DOHH2 (cell line): ENCODE data around the gene SLBP.

Experiments
- H3F3A ChIP-seq: fragments of 200-600 bp; sonication (generic), shearing (Covaris generic); 2 replicates; pipeline ENCODE4 v1.6.0; 2016; ENCODE audit warnings: antibody characterized with exemption, mild to moderate bottlenecking; ENCODE audit not compliant: control insufficient read depth, insufficient read depth
- H3K27ac ChIP-seq: fragments of 200-600 bp; sonication (generic); 2 replicates; pipeline ENCODE4 v1.5.1; 2014; ENCODE audit warnings: low read depth, mild to moderate bottlenecking, low read length, moderate library complexity
- H3K27me3 ChIP-seq: fragments of 200-600 bp; sonication (generic); 2 replicates; pipeline ENCODE4 v1.6.1; 2014; ENCODE audit warnings: mild to moderate bottlenecking, low read length, mixed read lengths; ENCODE audit not compliant: control insufficient read depth
- H3K36me3 ChIP-seq: fragments of 200-600 bp; sonication (generic); 2 replicates; pipeline ENCODE4 v1.6.1; 2014; ENCODE audit warnings: mild to moderate bottlenecking, low read length, moderate library complexity, mixed read lengths; ENCODE audit not compliant: control insufficient read depth
- H3K4me1 ChIP-seq: fragments of 200-600 bp; sonication (generic); 2 replicates; pipeline ENCODE4 v1.6.1; 2014; ENCODE audit warnings: mild to moderate bottlenecking, low read length, mixed read lengths; ENCODE audit not compliant: control insufficient read depth
- H3K4me2 ChIP-seq: fragments of 200-600 bp; sonication (generic); 2 replicates; pipeline ENCODE4 v1.6.0; 2014; ENCODE audit warnings: mild to moderate bottlenecking, low read length, moderate library complexity
- H3K4me3 ChIP-seq: fragments of 200-600 bp; sonication (generic); 2 replicates; pipeline ENCODE4 v1.5.1; 2014; ENCODE audit warnings: mild to moderate bottlenecking, low read length, mixed read lengths
- H3K79me2 ChIP-seq: fragments of 200-600 bp; sonication (generic); 2 replicates; pipeline ENCODE4 v1.6.1; 2014; ENCODE audit warnings: mild to moderate bottlenecking, low read length, mixed read lengths; ENCODE audit not compliant: control insufficient read depth
- H3K9me2 ChIP-seq: fragments of 200-600 bp; sonication (generic); replicated peaks from 2 replicates; pipeline ENCODE4 v1.6.1; 2014; ENCODE audit warnings: mild to moderate bottlenecking, low read length, mixed read lengths; ENCODE audit not compliant: control insufficient read depth
- H3K9me3 ChIP-seq: fragments of 200-600 bp; sonication (generic); 2 replicates; pipeline ENCODE4 v1.6.1; 2014; ENCODE audit warnings: antibody characterized with exemption, low read length, mixed read lengths; ENCODE audit not compliant: control insufficient read depth, insufficient read depth
- H4K20me1 ChIP-seq: fragments of 200-600 bp; sonication (generic); 2 replicates; pipeline ENCODE4 v1.6.0; 2014; ENCODE audit warnings: low read depth, mild to moderate bottlenecking, antibody characterized with exemption, low read length, moderate library complexity; ENCODE audit not compliant: control insufficient read depth, insufficient read depth
- EZH2phosphoT487 ChIP-seq: fragments of 200-600 bp; sonication (generic); IDR thresholded peaks from 2 replicates; pipeline ENCODE4 v1.6.1; 2017; ENCODE audit warnings: borderline replicate concordance, mild to moderate bottlenecking, antibody characterized with exemption, low read length, moderate library complexity, mixed read lengths
- TF ChIP-seq, protein P1 (sequence below): fragments of 200-600 bp; sonication (generic); IDR thresholded peaks from one replicate; pipeline ENCODE4 v1.5.1; 2014; ENCODE audit warnings: antibody characterized with exemption, mild to moderate bottlenecking, low read depth, low read length; ENCODE audit not compliant: poor library complexity, severe bottlenecking

SLBP gene

GRCh38 chr4:1658146-1658545 is 54.0 kb downstream of the SLBP start:
- Histone ChIP-seq H3K79me2 (no peaks in the 10 kb centered on the region), H3K9me3 (no peaks in the 10 kb centered on the region), H3K27me3 (no peaks in the 10 kb centered on the region), H3F3A (no peaks in the 10 kb centered on the region), H4K20me1 (no peaks in the 10 kb centered on the region), H3K9me2 (no peaks in the 10 kb centered on the region), H3K4me2 (no peak overlapping the region), H3K36me3 (no peaks in the 10 kb centered on the region), H3K27ac (no peak overlapping the region), H3K4me1 (no peaks in the 10 kb centered on the region), H3K4me3 (no peak overlapping the region)
- TF ChIP-seq, protein P1, sequence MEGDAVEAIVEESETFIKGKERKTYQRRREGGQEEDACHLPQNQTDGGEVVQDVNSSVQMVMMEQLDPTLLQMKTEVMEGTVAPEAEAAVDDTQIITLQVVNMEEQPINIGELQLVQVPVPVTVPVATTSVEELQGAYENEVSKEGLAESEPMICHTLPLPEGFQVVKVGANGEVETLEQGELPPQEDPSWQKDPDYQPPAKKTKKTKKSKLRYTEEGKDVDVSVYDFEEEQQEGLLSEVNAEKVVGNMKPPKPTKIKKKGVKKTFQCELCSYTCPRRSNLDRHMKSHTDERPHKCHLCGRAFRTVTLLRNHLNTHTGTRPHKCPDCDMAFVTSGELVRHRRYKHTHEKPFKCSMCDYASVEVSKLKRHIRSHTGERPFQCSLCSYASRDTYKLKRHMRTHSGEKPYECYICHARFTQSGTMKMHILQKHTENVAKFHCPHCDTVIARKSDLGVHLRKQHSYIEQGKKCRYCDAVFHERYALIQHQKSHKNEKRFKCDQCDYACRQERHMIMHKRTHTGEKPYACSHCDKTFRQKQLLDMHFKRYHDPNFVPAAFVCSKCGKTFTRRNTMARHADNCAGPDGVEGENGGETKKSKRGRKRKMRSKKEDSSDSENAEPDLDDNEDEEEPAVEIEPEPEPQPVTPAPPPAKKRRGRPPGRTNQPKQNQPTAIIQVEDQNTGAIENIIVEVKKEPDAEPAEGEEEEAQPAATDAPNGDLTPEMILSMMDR = no peak
- no peak for TF ChIP-seq EZH2phosphoT487

DNA sequence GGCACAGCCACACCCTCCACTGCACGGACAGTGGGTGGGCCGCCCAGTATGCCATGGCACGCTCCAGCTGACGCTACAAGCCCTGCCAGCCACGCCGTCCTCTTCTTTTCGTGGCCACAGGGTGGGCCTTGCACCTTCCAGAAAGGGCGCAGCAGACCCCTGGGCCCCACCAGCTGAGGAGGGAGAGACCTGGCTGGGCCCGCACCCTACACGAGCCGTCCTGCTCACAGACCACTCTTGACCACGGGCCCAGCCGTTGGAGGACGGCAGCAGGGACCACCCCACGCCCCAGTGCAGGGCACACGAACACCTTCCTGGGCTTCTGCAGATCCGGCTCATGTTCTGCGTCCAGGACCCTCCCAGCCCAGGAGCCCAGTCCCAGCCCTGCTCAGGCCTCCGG is 55.1 kb downstream of the SLBP start:
- Histone ChIP-seq H3K27ac (no peak overlapping the region), H3K4me3 (no peak overlapping the region), H3K4me1 (no peaks in the 10 kb centered on the region), H3K27me3 (no peaks in the 10 kb centered on the region), H3F3A (no peaks in the 10 kb centered on the region), H4K20me1 (no peaks in the 10 kb centered on the region), H3K79me2 (no peaks in the 10 kb centered on the region), H3K36me3 (no peaks in the 10 kb centered on the region), H3K9me2 (no peaks in the 10 kb centered on the region), H3K4me2 (no peak overlapping the region), H3K9me3 (peaks cover 7% of the 10 kb centered on the region; the same call in 1 of the 2 replicates)
- no peak for TF ChIP-seq EZH2phosphoT487
- TF ChIP-seq, protein P1 = no peak

GRCh38 chr4:1656132-1656531 is 56.0 kb downstream of the SLBP start:
- Histone ChIP-seq H3K36me3 (no peaks in the 10 kb centered on the region), H4K20me1 (no peaks in the 10 kb centered on the region), H3K9me2 (no peaks in the 10 kb centered on the region), H3K9me3 (peaks cover 11% of the 10 kb centered on the region; the same call in 1 of the 2 replicates), H3K4me2 (no peak overlapping the region), H3K27ac (no peak overlapping the region), H3K79me2 (no peaks in the 10 kb centered on the region), H3F3A (no peaks in the 10 kb centered on the region), H3K4me1 (no peaks in the 10 kb centered on the region), H3K27me3 (no peaks in the 10 kb centered on the region), H3K4me3 (no peak overlapping the region)
- TF ChIP-seq, protein P1 = no peak
- no peak for TF ChIP-seq EZH2phosphoT487

DNA sequence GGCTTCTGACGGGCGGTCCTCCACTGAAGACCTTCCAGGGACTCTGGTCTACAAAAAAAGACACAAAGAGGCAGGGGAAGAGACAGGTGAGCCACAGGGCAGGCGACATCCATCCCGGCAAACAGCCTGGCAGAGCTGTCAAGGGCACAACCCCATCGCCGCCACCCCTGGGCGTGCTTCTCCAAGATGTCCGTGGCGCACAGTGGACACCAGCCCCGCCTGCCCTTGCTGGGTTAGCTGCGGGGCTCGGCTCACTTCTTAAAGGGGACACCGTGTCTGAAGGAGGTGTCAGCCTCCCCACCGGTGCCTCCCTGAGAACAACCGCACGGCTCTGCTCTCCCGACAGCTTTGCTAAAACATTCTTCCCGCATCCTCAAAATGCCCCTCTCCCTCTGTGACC is 56.4 kb downstream of the SLBP start:
- H3K27me3 ChIP-seq = no peaks in the 10 kb centered on the region
- TF ChIP-seq, protein P1 = no peak
- TF ChIP-seq EZH2phosphoT487 = no peak
- H3K9me3 ChIP-seq = peaks cover 11% of the 10 kb centered on the region; the same call in 1 of the 2 replicates
- no peak overlapping the region for H3K4me2 ChIP-seq
- H3F3A ChIP-seq = no peaks in the 10 kb centered on the region
- H3K36me3 ChIP-seq = no peaks in the 10 kb centered on the region
- no peaks in the 10 kb centered on the region for H3K4me1 ChIP-seq
- H3K9me2 ChIP-seq = no peaks in the 10 kb centered on the region
- no peaks in the 10 kb centered on the region for H3K79me2 ChIP-seq
- H3K27ac ChIP-seq = no peak overlapping the region
- H4K20me1 ChIP-seq = no peaks in the 10 kb centered on the region
- no peak overlapping the region for H3K4me3 ChIP-seq
